GM23338 (cell line): ENCODE data around the gene ING4. TPM values are rescaled to one million over a fixed set of nuclear protein-coding genes. Genes with fewer than 3 reads are reported as not detected.

ENCODE experiments used
- ATAC-seq: fragments of 200-7000 bp; cut with Tn5 transposase; 3 replicates; pipeline ENCODE4 v1.9.1; 2020
- DNase-seq: peaks from one replicate; pipeline ENCODE4 v3.0.0-alpha.2; 2015; ENCODE audit warnings: low spot score
- H2AFZ ChIP-seq: fragments of 200-600 bp; sonication (generic); 2 replicates; pipeline ENCODE4 v1.8.0; 2016; ENCODE audit warnings: antibody characterized with exemption, mild to moderate bottlenecking, moderate library complexity
- H3F3A ChIP-seq: fragments of 200-600 bp; sonication (generic); replicated peaks from 2 replicates; pipeline ENCODE4 v1.8.0; 2017; ENCODE audit warnings: antibody characterized with exemption, mixed run types, low read depth
- H3K27ac ChIP-seq: fragments of 200-600 bp; sonication (generic); 2 replicates; pipeline ENCODE4 v1.6.1; 2016; ENCODE audit warnings: low read depth
- H3K27me3 ChIP-seq: fragments of 200-600 bp; sonication (generic); 2 replicates; pipeline ENCODE4 v1.8.0; 2016; ENCODE audit warnings: mild to moderate bottlenecking, mixed run types, moderate library complexity; ENCODE audit not compliant: insufficient read depth
- H3K36me3 ChIP-seq: fragments of 200-600 bp; sonication (generic); 2 replicates; pipeline ENCODE4 v1.8.0; 2016; ENCODE audit warnings: mild to moderate bottlenecking; ENCODE audit not compliant: insufficient read depth
- H3K4me1 ChIP-seq: fragments of 200-600 bp; sonication (generic); 2 replicates; pipeline ENCODE4 v1.8.0; 2016; ENCODE audit warnings: mild to moderate bottlenecking, moderate library complexity; ENCODE audit not compliant: insufficient read depth
- H3K4me2 ChIP-seq: fragments of 200-600 bp; sonication (generic); 2 replicates; pipeline ENCODE4 v1.7.1; 2017; ENCODE audit warnings: mixed run types
- H3K4me3 ChIP-seq: fragments of 200-600 bp; sonication (generic); 2 replicates; pipeline ENCODE4 v1.6.1; 2016; ENCODE audit warnings: mixed run types
- H3K79me2 ChIP-seq: fragments of 200-600 bp; sonication (generic); replicated peaks from 2 replicates; pipeline ENCODE4 v1.8.0; 2017; ENCODE audit warnings: mild to moderate bottlenecking; ENCODE audit not compliant: insufficient read depth
- H3K9me2 ChIP-seq: fragments of 200-600 bp; sonication (generic); 2 replicates; pipeline ENCODE4 v1.8.0; 2017; ENCODE audit not compliant: insufficient read depth
- H4K20me1 ChIP-seq: fragments of 200-600 bp; sonication (generic); replicated peaks from 2 replicates; pipeline ENCODE4 v1.8.0; 2017; ENCODE audit warnings: mild to moderate bottlenecking; ENCODE audit not compliant: insufficient read depth
- H3K27ac Mint-ChIP-seq: 2 replicates; pipeline ENCODE4 v1.8.0; 2020; ENCODE audit warnings: inconsistent platforms, mild to moderate bottlenecking, moderate library complexity, mixed read lengths
- H3K27me3 Mint-ChIP-seq: 3 replicates; pipeline ENCODE4 v1.8.0; 2022; ENCODE audit warnings: low read depth, mild to moderate bottlenecking, moderate library complexity, mixed read lengths, inconsistent platforms; ENCODE audit not compliant: insufficient read depth, poor library complexity
- H3K36me3 Mint-ChIP-seq: 3 replicates; pipeline ENCODE4 v1.8.0; 2021; ENCODE audit warnings: low read depth, mild to moderate bottlenecking, inconsistent platforms, moderate library complexity, mixed read lengths
- H3K4me1 Mint-ChIP-seq: 3 replicates; pipeline ENCODE4 v1.8.0; 2020; ENCODE audit warnings: mild to moderate bottlenecking, inconsistent platforms, mixed read lengths
- H3K4me3 Mint-ChIP-seq: 3 replicates; pipeline ENCODE4 v1.8.0; 2021; ENCODE audit warnings: moderate library complexity, mild to moderate bottlenecking, inconsistent platforms, mixed read lengths
- H3K9me3 Mint-ChIP-seq: 3 replicates; pipeline ENCODE4 v1.8.0; 2020; ENCODE audit warnings: moderate library complexity, mild to moderate bottlenecking, inconsistent platforms, mixed read lengths
- CREB1 ChIP-seq: fragments of 250-450 bp; sonication (Bioruptor Pico); IDR thresholded peaks from 2 replicates; pipeline ENCODE4 v1.5.0; 2020; ENCODE audit warnings: low read depth, mild to moderate bottlenecking, moderate library complexity
- CTCF ChIP-seq, 2 experiments: fragments of 200-600 bp in 1 of 2; sonication (generic) in 1 of 2; conservative IDR thresholded peaks; 2 replicates each; pipeline versions ENCODE4 v1.5.1 to v1.6.1; 2016 to 2017; ENCODE audit warnings: antibody characterized with exemption in 2 of 2, low read depth in 2 of 2, mild to moderate bottlenecking in 2 of 2, moderate library complexity in 1 of 2
- ETS1 ChIP-seq: IDR thresholded peaks from 2 replicates; pipeline ENCODE4 v1.6.1; 2016; ENCODE audit warnings: antibody characterized with exemption
- EZH2 ChIP-seq: fragments of 200-600 bp; sonication (generic); IDR thresholded peaks from one replicate; pipeline ENCODE4 v1.8.0; 2017; ENCODE audit warnings: antibody characterized with exemption, mild to moderate bottlenecking, low read depth; ENCODE audit not compliant: unreplicated experiment
- EZH2phosphoT487 ChIP-seq: fragments of 200-600 bp; sonication (generic); IDR thresholded peaks from one replicate; pipeline ENCODE4 v1.8.1; 2018; ENCODE audit warnings: antibody characterized with exemption; ENCODE audit not compliant: unreplicated experiment
- JUNB ChIP-seq: IDR thresholded peaks from one replicate; pipeline ENCODE4 v1.6.1; 2016; ENCODE audit warnings: antibody characterized with exemption; ENCODE audit not compliant: unreplicated experiment
- NANOG ChIP-seq: IDR thresholded peaks from 2 replicates; pipeline ENCODE4 v1.6.1; 2016; ENCODE audit warnings: antibody characterized with exemption, borderline replicate concordance
- POLR2AphosphoS5 ChIP-seq: IDR thresholded peaks from 2 replicates; pipeline ENCODE4 v1.6.1; 2016; ENCODE audit warnings: antibody characterized with exemption, low read depth
- STAT1 ChIP-seq: IDR thresholded peaks from one replicate; pipeline ENCODE4 v1.6.1; 2016; ENCODE audit warnings: antibody characterized with exemption; ENCODE audit not compliant: unreplicated experiment
- ZNF331 ChIP-seq: fragments of 250-450 bp; sonication (Bioruptor Pico); IDR thresholded peaks from 2 replicates; pipeline ENCODE4 v1.5.0; 2020; ENCODE audit warnings: low read depth, mild to moderate bottlenecking, moderate library complexity
- ZNF462 ChIP-seq: fragments of 250-450 bp; sonication (Bioruptor Pico); IDR thresholded peaks from 2 replicates; pipeline ENCODE4 v1.5.0; 2020; ENCODE audit warnings: mild to moderate bottlenecking, moderate library complexity
- polyA plus RNA-seq: library from polyadenylated mRNA; unstranded; fragments of >200 nt; fragmentation: Nextera tagmentation; extraction: Ambion mirVana; gene quantifications from 2 replicates; pipeline ENCODE4 v1.2.1, GENCODE V29; 2016
- total RNA-seq: library from RNA; depleted of rRNA; stranded (reverse); fragments of >200 nt; shearing (Covaris generic); gene quantifications from 2 replicates; pipeline ENCODE4 v1.2.3, GENCODE V29; 2014

Gene ING4
- total and polyA plus RNA-seq, 2 experiments from 2014 or later = 22.0 to 29.6 TPM

- no peak for TF ChIP-seq ZNF462 (CRISPR knock-in tag)
- TF ChIP-seq STAT1 = no peak
Measured at GRCh38 chr12:6632026-6632983, 30.6 kb downstream of the ING4 start (continued).

- H3K4me1 ChIP-seq = no peaks in the 10 kb centered on the region
- H3K27ac ChIP-seq = no peak overlapping the region
- Mint-ChIP-seq H3K27me3 (peaks cover 15% of the 10 kb centered on the region), H3K9me3 (no peaks in the 10 kb centered on the region), H3K4me1 (peaks cover 22% of the 10 kb centered on the region), H3K36me3 (no peaks in the 10 kb centered on the region), H3K27ac (no peak overlapping the region), H3K4me3 (no peak overlapping the region; the same call in 2 of the 3 replicates)
- no peak for DNase-seq
- no peaks in the 10 kb centered on the region for H3K36me3 ChIP-seq
- 0 out of 2 replicates have a peak, but pooled peaks cover 3% of the 10 kb centered on the region for H3F3A ChIP-seq
- no peaks in the 10 kb centered on the region for H3K27me3 ChIP-seq
- H2AFZ ChIP-seq = peak overlapping the region; percentile 69
- H3K4me3 ChIP-seq = no peak overlapping the region
- H3K79me2 ChIP-seq = no peaks in the 10 kb centered on the region
- no peak for ATAC-seq
- no peaks in the 10 kb centered on the region for H3K9me2 ChIP-seq
- no peak overlapping the region for H3K4me2 ChIP-seq
- H4K20me1 ChIP-seq = no peaks in the 10 kb centered on the region
- no peak for TF ChIP-seq EZH2
- TF ChIP-seq POLR2AphosphoS5 = no peak
- no peak for TF ChIP-seq ZNF331
- no peak for TF ChIP-seq STAT1
- TF ChIP-seq CTCF (conservative IDR thresholded peaks at IDR 0.05; ENCODE audit: low read depth in 2 of 2) = no peak
- TF ChIP-seq NANOG = no peak
- no peak for TF ChIP-seq ETS1
- no peak for TF ChIP-seq EZH2phosphoT487
- no peak for TF ChIP-seq CREB1 (CRISPR knock-in tag)
- TF ChIP-seq JUNB = no peak
Measured at GRCh38 chr12:6631549-6631961, 31.4 kb downstream of the ING4 start.
